ENCODE measurements around the gene SCO2.
A peak's percentile ranks its signal among the peaks of the same experiment; 100 is the strongest.
"Not testable (repeated sequence)": the region's sequence is repeated elsewhere in the genome, so short reads cannot be mapped to it uniquely, and the experiment has no call there.

Gene SCO2

DNA sequence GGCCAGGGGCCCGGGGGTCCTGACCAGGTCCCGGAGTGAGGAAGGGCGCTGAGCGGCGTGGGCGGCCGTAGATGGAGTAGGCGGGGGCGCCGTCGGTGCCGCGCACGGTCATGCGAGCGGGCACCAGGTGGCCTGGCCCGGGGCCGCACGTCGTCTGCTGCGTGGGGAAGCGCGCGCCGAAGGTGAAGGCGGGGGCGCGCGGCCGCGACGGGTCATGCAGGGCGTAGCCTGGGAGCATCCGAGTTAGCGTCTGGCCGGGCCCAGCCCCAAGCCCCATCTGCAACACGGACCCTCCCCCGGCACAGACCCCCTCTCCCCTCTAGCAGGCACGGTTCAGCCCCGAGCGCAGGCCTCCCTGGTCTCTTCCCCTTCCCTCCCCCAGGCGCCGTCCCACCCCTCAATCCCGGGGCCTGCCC is 6.2 kb upstream of the SCO2 start:
- no peak for DNase-seq

DNA sequence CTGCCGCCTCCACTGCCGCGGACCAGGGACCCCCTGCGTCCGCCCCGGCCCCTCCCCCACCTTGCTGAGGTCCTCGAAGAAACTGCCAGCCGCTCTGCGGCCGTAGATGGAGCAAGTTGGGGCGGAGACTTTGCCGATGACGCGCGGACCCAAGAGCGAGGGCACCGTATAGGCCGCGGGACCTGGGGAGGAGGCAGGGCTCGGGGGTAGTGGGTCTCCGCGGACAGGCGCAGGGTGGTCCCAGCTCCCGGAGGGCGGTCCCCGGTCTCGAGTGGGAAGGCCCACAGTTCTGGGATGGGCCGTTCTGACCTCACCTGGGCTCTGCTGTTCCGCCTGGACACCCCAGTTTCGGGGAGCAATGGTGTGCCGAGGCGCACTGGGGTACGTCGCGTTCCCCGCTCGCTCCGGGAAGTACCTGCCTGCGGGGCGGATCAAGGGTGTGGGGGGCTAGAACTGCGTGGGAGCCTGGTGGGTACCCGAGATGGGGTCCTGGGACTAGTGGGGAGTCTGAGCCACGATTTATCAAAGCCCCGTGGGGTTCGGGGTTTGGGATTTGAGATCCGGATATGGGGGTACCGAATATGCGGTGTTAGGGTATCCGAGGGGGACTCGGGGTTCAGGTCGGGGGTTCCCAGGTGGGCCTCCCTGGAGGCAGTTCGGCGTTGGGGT is 5.6 kb upstream of the SCO2 start:
- DNase-seq: peak; percentile 57

DNA sequence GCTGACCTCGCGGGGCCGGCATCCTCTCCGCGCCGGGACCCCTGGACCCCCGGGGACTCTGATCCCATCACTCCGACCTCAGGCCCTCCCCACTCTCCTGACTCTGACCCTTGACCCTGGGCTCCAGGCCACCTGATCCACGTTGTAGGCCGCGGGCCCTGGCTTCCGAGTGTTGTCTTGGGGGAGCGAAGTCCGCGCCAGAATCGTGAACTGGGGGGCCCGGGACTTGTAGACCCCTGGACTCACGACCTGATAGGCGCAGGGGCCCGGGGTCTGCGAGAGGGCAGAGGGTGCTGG is 5.1 kb upstream of the SCO2 start:
- DNase-seq: no peak

DNA sequence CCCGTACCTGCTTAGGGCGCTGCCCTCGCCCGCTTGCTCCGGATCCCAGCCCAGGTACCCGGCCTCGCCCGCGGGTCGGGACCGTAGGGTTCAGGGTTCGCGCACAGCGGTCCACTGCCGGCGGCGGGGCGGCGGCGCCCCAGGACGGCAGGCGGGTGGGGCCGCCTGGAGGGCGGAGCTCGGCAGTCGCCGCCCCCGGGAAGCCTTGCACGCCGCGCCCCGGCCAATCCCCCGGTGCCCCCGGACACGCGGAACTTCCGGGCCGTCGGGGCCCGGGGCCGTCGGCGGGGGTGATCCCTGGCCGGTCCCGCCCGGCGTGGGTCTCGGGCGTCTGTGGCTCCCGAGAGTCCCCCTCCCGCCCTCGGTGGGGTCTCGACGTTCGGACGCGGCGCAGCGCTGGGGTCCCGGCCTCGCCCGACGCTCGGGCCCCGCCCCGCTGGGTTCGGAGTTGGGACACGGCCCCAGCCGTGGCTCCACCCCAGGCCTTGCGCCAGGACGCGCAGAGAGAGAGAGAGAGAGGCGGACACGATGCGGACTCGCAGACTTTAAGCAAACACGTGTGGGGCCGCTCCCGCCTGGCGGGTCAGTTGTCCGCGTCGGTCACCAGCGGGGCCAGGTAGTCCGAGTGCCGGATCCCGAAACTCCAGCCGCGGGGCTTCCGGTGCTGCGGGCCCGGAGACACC is 4.6 kb upstream of the SCO2 start, which contains the start of gene TYMP:
Gene TYMP, minus strand, starts transcription at position 116 of the 683 bp plus-strand sequence. CDS start 303 bp downstream, outside the sequence.
- DNase-seq: no peak

DNA sequence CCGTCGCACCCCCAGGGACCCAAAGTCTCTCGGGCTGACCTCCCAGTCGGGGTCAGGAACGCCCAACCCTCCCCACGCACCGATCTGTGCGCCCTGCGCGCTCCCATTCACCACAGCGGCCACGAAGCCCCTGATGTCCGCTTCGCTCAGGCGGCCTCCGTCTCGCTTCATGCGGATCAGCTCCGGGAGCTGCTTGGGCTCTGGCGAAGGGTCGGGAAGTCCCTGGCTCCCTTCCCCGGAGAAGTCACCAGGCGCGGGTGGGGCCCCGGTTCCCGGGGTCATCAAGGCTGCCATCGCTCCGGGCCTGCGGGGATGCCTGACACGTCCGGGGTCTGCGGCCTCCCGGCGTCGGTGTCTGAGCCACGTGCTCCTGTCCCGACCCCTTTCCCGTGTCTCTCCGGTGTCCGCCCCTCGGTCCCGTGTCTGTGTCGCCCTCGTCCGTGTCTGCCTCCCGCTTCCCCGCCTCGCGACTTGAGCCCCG is 4.1 kb upstream of the SCO2 start:
- peak; percentile 44 for DNase-seq

DNA sequence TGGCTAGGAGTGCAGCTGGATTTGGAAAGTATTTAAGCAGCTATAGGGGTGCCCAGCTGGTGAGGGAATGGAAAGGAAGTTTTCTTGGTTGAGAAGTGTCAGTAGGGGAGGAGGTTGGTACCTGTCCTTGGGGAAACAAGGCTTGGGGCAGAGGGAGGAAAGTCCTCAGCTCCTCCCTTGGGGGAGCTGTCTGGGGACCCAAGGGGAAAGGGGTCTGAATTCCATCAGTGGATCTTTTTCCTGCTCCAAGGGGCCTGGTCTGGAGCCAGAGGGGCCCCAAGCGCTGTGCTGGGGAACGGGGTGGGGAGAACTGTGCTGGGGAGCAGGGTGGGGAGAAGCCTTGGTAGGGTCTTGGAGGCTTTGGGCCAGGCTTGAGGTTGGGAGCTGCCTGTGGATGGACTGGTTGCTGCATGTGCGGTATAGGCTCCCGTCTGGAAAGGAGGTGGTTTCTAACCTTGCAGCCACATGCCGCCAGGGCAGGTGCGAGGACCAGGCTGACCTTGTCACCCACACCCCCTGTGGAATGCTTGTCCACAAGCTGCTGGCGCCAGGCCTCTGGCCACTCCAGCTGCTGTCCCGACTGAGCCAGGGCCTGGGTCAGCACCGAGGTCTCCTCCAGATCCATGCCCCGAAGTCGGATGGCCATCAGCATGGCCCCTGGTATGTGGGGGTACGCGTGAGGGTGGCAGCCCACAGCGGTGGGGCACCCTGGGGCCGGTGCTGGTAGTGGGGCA is 3.5 kb upstream of the SCO2 start:
- DNase-seq: no peak

DNA sequence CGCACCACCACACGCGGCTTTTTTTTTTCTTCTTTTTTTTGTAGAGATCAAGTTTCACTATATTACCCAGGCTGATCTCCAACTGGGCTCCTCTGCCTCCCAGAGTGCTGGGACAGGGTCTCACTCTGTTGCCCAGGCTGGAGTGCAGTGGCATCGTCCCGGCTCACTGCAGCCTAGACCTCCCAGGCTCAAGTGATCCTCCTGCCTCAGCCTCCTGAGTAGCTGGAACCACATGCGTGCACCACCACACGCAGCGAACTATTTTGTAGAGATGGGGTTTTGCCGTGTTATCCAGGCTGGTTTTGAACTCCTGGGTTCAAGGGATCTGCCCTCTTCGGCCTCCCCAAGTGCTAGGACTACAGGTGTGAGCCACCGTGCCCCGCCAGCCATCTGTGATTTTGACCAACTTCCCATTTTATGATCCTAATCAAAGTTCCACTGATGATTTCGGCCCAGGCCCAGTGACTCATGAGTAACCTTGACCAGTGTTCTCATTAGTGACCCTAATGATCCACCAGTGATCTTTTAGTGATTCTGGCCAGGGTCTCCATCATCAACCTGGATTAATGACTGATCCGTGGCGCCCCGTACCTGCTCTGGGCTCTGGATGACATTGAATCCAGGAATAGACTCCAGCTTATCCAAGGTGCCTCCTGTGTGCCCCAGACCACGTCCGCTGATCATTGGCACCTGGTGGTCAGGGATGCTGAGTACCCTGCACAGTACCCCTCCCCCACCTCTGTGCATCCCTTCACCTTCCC is 2.7 kb upstream of the SCO2 start:
- DNase-seq: no peak

DNA sequence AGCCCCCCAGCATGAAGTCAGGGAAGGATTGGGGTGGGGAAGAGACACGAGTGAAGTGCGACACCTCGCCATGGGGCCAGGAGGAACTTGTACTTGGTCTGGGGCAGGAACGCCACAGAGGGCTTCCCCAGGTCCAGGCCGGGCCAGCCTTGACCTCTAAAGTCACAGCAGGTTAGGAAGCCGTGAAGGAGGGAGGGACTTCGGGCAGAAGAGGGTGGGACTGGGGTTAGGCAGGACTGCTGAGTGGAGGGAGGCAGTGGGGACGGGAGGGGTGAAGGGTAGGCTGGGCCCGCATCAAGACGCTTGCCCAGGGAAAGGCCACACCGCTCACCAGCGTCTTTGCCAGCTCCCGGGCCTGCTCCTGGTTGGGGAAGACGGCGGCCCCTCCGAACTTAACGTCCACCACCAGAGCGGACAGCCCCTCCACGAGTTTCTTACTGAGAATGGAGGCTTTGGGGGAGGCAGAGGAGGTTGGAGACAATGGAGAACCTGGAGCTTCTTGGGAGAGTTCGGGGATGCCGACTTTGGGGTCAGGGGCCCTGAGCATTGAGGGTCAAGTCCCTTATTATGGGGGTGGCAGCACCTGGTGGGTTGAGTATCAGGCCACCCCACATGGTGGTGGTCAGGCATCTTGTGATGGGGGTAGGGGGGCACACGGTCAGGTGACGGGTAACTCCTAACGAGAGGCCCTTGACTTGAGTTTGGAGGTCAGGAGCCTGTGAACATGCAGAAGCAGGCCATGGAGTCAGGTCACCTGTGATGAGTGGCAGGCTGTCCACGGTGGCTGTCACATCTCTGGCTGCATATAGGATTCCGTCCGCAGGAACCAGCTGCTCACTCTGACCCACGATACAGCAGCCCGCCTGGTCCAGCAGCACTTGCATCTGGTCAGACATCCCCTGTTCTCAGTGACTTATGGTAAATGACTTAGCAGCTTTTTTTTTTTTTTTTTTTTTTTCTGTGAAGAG is 1.7 kb upstream of the SCO2 start:
- peak; percentile 60 for DNase-seq

DNA sequence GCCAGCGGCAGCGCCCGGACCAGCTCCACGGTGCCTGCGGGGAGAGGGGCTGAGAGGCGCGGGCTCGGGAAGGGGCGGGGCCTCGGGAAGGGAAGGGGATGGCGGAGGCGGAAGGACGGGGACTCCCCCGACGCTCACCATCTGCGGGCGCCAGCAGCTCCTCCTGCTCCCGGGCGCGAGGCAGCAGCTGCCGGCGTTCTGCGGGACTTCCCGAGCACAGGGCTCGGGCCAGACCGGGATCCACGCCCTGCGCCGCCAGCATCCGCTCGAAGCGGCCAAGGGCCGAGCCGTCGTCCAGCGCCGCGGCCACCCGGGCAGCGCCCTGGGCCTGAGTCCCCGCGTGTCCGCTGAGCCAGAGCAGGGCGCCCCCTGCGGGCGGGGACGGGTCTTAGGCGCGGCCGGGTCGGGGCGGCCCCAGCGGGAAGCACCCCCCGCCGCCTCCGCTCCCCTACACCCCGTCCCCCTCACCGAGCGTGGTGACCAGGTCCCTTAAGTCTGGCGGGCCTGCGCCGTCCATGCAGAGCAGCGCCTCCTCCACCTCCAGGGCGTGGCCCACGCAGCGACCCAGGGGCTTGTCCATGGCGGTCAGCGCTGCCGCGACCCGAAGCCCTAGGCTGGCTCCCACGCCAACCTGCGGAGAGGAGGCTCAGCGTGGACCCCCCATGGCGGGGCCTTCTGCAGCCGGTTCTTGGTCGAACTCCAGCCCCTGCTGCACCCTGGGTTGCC is 873 bp upstream of the SCO2 start:
- peak; percentile 88 for DNase-seq

DNA sequence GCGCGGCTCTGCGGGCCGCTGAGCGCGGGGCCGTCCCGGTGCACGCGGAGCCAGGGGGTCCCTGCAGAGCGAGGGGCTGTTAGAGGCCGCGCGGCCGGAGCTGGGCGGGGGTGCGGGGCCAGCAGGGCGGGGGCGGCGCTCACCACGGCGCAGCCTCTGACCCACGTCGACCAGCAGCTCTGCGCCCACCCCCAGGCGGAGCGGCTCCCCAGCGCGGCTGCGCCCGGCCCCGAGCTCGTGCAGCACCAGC is 385 bp upstream of the SCO2 start:
- no peak for DNase-seq

DNA sequence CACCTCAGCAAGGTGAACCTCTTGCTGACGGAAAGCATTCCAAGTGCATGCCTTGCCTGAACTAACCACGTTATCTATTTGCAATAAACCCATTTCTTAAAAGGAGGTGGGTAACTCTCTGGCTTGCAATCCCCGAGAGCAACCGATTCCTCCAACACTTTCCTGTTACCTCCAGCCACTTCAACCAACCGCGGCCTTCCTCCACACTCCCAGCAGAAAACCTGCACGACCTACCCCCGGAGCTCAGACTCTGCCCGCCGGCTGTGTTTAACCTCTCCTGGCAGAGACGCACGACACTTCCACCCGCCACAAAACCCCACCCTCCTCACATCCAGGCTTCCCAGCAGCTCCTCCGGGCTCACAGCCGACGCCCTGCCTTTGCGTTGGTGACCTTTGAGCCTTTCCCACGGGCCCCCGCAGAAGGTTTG is 708 bp downstream of the SCO2 start:
- DNase-seq: peak; percentile 60

DNA sequence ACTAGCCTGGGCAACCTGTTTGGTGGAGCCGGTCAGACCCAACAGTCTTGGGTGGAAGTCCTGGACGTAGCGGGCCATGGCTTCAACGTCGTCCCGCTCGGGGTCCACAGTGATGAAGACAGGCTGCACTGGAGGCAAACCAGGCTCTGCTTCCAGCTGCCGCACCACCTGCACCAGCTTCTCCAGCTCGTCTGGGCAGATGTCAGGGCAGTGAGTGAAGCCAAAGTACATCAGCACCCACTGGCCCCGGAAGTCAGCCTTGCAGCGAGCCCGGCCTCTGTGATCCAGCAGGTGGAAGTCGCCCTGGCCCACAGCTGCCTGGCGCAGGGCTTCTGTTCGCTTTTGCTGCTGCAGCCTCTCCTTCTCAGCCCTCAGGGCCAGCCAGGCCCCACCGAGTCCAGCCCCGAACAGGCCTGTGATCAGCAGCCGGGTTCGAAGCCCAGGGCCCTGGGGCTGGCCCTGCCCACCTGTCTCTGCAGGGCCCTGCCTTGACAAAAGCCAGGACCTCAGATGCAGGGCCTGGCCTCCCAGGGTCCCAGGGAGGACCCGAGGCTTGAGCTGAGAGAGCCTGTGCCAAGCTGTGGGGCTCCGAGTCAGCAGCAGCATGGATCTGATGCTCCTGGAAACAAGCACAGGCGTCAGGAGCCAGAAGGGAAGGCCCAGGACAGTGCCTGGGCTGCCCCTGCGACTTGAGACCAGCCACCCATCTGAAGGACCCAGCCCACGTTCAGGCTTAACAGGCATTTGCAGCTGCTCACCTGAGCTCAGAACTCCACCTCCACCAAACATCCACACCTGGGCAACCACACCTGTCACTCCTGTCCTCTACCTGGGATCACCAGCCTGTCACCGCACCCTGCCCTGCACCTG is 1.4 kb downstream of the SCO2 start:
- DNase-seq: no peak

DNA sequence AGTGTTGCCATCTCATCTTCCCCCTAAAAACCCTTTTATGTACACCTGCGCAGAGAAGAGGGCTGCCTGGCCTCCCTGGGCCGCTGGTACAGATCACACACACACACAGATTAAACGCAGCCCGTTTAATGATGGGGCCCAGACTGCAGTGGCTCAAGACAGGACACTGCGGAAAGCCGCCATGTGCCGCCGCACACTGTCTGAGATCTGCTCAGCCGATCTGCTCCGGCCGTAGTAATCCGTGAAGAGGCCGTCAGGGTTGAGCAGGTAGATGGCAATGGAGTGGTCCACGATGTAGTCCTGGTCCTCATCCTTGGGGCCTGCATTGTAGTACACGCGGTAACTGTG is 2.0 kb downstream of the SCO2 start:
- DNase-seq: no peak

DNA sequence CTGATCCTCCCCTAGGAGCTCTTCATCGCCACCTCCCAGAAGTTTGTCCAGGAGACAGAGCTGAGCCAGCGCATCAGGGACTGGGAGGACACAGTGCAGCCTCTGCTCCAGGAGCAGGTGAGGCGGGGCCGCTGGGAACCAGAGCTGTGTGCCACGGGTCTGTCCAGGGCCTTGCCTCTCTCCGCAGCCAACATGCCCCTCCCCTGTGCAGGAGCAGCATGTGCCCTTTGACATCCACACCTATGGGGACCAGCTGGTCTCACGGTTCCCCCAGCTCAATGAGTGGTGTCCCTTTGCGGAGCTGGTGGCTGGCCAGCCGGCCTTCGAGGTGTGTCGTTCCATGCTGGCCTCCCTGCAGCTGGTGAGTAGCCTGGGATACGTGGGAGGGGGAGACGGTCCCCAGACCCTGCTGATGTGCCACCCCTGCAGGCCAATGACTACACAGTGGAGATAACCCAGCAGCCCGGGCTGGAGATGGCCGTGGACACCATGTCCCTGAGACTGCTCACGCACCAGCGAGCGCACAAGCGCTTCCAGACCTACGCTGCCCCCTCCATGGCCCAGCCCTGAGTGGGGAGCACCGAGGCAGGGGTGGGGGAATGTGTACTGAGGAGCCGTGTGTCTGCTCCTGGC is 2.5 kb downstream of the SCO2 start:
- no peak for DNase-seq

DNA sequence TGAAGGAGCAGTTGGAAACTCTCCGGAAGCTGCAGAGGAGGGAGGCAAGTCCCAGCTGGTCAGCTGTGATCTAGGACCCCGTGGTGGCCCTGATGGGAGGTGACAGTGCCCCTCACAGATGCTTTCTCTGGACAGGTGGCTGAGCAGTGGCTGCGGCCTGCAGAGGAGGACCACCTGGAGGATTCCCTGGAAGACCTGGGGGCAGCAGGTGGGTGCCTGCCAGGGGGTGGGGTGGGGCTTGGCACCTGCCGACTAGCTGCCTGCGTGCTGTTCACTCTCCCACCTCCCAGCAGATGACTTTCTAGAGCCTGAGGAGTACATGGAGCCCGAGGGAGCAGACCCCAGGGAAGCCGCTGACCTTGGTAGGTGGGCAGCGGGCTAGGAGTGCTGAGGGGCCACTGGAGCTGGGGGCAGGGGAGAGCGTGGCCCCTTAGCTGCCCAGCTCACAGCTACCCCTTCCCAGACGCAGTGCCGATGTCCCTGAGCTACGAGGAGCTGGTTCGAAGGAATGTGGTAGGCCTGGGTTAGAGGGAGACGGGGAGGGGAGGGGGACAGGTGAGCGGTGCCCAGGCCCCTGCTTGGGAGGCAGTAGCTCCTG is 3.1 kb downstream of the SCO2 start:
- DNase-seq: no peak

DNA sequence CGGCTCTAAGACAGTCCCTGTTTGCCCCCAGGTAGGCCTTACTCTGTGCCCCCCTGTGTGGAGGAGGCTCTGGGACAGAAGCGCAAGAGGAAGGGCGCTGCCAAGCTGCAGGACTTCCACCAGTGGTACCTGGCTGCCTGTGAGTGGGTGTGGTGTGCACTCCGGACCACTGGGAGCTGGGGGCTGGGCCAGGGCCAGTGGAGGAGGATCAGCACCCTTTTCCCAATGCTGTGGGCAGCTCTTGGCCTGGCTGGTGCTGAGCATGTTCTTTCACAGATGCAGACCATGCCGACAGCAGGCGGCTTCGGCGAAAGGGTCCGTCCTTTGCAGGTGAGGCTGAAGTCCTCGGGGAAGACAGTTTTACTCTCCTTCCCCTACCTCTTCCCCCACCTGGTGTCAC is 3.7 kb downstream of the SCO2 start:
- DNase-seq: no peak

DNA sequence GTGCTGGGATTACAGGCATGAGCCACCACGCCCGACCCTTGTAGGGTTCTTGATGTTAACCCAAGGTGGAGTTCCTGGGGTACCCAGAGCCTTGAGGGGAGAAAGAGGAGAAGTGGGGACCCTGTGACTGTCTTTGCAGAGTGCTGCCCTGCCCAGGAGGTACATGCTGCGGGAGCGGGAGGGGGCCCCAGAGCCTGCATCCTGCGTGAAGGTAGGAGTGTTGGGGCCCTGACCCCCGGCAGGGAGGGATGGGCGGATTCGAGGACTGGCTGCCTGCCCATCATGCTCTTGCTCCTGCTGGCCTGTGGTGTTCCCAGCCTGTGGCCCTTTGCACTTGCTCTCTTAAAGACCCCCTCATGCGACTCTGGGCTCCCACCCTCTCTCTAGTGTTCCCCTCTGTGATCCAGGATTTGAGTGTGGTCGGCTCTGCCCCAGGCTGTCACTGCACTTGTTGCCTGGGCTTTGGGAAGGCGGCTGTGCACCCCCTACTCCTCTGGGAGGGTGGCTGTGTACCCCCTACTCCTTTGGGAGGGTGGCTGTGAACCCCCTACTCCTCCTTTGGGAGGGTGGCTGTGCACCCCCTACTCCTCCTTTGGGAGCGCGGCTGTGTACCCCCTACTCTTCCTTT is 4.5 kb downstream of the SCO2 start:
- no peak for DNase-seq

DNA sequence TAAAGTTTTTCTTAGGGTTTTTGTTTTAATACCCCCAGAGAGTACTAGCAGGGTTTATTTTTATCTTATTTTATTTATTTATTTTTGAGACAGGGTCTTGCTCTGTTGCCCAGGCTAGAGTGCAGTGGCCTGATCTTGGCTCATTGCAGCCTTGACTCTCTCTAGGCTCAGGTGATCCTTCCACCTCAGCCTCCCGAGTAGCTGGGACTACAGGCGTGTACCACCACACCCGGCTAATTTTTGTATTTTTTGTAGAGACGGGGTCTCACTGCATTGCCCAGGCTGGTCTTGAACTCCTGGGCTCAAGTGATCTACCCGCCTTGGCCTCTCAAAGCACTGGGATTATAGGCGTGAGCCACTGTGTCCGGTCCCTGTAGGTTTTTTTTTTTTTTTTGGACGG is 5.2 kb downstream of the SCO2 start:
- DNase-seq: not testable (repeated sequence)

DNA sequence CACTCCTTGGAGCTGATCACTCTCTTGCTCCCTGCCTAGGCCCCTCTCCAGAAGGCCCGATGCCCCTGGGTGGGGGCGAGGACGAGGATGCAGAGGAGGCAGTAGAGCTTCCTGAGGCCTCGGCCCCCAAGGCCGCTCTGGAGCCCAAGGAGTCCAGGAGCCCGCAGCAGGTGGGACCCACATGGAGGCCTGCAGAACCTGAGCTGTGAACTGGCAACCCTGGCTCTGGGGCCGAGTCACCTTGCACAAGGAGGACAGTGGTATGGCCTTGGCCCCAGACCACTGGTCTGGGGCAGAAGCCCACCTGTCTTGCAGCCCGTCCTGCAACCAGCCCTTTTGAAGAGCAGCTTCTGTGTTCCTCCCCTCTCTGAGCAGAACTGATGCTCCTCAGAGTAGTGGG is 6.2 kb downstream of the SCO2 start:
- DNase-seq: no peak

Measured in NCI-H82 (cell line).